NCI-H146 treated with DMSO at 0.1 percent for 48 hours (cell line): Measurements from ENCODE around the gene PBOV1.

Experiments
- DNase-seq: peaks from one replicate; lab custom pipeline; 2025; ENCODE audit not compliant: unreplicated experiment; lab: John Stamatoyannopoulos, UW

The PBOV1 gene

GRCh38 chr6:138205437-138206094, 12.7 kb downstream of the PBOV1 start:
- no peak for DNase-seq

- DNase-seq: peak; percentile 39
These were observed 13.4 kb downstream of the PBOV1 start for GRCh38 chr6:138204792-138205384.

DNA sequence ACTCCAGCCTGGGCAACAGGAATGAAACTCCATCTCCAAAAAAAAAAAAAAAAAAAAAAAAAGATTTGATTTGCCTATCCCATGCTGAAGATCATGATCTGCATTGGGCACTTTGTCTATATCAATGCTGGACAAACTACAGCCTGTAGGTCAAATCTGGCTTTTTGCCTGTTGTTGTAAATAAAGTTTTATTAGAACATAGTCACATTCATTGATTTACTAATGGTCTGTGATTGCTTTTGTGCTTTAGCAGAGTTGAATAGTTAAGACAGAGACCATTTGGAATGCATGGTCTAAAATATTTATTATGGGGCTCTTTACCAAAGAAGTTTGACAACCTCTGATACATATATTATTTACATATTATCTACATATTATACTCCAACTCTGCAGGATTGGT, 14.0 kb downstream of the PBOV1 start:
- DNase-seq: no peak

DNA sequence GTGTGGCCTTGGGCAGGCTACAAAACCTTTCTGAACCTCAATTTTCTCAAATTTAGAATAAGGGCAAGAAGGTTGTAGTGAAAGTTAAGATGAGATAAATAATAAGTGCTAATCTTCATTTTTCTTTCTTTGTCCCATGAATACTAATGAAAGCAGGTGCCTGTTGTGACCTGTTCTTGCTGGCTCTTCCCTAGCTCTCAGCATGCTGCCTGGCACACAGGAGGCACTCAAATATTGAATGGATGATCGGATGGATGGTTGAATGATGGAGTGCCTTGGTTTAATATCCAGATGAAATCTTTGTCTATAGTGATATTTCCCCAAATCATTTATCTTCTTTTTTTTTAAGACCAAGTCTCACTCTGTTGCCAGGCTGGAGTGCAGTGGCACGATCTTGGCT, 15.0 kb downstream of the PBOV1 start:
- no peak for DNase-seq

DNA sequence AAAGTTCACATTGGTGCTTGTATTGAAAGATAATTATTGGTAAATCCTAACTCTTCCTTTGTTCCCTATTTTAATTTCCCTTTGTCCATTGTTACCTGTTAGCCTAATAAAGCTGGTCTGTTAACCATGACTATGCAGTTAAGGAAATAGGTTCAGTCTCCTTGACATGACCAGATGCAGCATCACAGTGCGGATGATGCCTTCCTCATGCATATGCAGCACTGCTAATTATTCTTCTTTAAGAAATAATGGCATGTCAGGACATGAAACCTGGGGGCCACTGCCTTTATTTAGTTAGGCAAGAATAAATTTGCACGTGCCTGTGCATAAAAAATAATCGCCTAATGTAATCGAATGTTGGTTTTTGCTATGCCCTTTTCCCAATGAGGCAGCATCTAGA, 16.5 kb downstream of the PBOV1 start:
- DNase-seq: no peak

DNA sequence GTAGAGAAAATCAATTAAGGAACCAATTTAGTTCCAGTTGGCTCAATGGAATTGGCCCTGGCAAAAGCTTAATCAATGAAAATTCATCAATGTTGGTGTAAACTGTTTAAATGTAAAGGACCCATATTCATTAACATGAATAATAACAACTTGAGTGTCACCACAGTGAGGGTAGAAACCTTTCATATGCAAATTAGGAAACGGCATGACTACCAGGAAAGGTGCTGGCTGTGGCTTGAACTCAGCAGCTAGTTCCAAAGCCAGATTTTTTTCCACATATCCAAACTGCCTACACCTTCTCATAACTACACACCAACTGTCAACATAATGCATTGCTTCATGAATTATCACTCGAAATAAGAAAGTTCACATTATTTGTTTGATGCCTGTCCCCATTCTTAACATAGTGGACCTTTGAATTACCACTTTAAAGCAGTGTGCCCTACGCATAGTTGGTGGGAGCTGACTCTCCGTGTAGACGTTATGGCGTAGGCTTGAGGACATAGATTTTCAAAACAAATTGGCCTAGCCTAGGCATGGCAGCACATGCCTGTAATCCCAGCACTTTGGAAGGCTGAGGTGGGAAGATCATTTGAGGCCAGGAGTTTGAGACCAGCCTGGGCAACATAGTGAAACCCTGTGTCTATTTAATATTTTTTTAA, 19.7 kb downstream of the PBOV1 start:
- no peak for DNase-seq

DNA sequence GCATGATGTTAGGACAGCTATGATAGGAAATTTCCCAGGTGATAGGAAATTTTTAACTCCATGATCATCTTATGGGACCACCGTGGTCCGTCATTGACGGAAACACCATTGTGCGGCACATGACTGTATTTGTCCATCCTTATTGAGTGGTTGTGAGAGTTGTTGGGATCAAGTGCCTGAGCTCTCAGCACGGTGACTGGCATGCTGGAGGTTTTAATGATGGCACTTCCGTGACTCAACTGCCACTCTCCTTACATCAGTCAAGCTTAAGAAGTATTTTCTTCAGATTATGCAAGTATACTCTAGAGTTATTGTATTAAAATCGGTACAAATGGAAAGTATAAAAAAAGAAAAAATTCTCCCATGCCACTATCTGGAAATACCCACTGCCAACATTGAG, 20.7 kb downstream of the PBOV1 start:
- no peak for DNase-seq

GRCh38 chr6:138196122-138196738, 22.1 kb downstream of the PBOV1 start:
- no peak for DNase-seq

DNA sequence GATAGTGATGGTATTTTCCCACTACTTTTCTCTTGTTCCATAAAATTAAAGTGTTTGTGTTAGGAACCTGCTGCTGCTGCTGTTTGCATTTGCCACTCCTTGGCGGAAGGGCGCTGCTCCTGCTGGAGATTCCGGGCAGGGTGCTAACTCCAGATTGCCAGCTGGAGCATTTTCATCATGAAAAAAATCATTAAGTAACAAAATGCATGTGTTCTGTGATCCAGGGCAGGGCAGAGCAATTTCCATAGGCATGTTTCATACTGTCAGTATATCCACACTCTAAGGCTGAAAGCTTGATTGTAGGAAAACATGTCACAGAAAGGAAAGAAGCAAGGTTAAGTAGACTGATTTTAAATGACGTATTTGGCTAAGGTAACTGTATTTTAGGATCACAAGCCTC, 24.0 kb downstream of the PBOV1 start:
- no peak for DNase-seq

DNA sequence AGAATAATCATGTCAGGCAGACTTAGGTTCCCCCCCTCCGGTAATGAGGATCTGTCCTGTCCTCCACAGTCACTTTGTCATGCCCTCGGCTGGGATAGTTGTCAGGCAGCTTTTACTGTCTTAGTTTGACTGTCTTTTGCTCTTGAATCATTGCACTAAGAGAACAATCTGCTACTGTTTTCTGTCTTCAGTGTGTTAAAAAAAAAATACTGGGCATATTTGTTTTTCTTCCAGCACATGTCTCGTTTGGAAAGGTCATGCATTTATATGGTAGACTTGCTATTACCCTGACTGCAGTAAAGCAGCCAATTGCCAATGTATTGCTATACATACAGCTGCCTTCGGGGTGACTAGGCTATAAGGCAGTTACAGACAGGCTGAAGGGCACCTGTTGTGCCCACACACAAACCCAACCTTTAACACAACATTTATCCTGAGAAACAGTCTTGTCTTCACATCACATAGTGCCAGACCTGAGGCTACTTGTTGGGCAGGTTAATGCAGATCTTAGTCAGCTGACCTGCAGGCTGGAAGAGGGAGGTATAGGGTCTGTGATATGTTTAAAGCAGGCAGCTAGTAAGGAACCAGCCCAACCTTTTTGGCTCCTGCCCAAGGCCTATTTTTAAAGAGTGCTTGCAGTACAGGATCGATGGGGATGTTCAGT, 29.9 kb downstream of the PBOV1 start:
- peak; percentile 48 for DNase-seq

- no peak for DNase-seq
These were observed 31.1 kb downstream of the PBOV1 start for GRCh38 chr6:138187156-138187555.

- no peak for DNase-seq
These were observed 34.1 kb downstream of the PBOV1 start for GRCh38 chr6:138184230-138184629.

DNA sequence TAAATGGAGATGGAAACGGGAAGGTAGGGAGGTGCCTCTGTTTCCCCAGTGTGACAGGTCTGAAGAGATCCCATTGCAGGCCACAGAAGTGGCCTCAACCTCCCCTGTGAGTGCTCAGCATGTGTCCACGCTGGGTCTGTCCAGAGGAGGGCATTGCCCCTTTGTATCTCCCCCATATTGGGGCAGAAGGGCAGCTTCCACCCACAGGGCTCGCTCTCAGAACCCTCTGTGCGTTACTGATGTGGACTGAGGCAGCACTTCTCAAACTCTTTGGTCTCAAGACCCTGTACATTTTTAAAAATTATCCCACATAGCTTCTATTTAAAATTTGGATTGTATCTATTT, 34.5 kb downstream of the PBOV1 start:
- no peak for DNase-seq

DNA sequence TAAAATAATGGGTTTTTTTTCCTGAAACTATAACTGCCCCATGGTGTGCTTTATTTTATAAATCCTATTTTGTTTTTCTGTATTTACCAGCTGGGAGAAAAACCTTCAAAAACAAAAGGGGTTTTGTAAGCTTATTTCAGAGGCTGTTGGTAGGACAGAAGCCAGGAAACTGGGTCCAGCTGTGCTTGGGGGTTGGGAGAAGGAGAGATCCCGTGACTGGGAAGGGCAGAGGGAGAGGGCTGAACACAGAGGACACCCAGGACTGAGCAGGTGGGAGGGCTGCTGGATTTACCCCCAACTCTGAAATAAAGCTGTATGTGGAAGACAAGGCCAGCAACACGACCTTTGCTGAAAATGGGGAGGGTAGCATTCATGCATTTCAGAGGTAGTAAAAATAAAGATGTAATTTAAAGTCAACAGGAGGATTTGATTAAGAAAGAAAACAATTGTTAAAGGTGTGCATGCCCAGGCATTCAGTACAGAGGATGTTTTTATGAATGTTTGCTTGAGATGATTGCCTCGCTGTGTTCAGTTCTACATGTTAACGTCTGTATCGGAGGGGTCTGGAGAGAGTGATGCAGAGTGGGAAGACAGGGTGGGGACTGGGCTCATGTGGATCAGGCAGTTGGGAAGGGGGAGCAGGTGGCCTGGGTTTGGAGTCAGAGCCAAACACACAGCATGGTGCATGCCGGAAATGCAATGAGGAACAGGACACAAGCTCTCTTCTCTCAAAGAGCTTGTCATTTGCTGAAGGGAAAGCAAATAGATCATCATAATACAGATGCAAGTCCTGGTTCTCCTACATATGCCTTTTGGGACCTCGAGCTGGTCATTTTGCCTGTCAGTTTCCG, 35.1 kb downstream of the PBOV1 start:
- peak; percentile 93 for DNase-seq

GRCh38 chr6:138176652-138177232, 41.5 kb downstream of the PBOV1 start:
- DNase-seq: no peak

GRCh38 chr6:138175596-138175995, 42.7 kb downstream of the PBOV1 start:
- DNase-seq: no peak
